Activated naive CD4-positive, alpha-beta T cell treated with anti-CD3 and anti-CD28 coated beads for 36 hours (primary cell): ENCODE results near the gene PTGDR2. TPM values are rescaled to one million over a fixed set of nuclear protein-coding genes. Genes with fewer than 3 reads are reported as not detected.

Experiments used
- CTCF ChIA-PET: fragments of 350-600 bp; sonication (Branson Sonifier 250); formaldehyde crosslinking; loops from one replicate; lab custom pipeline; 2021; ENCODE audit warnings: antibody characterized with exemption; lab: Charles Lee
- DNase-seq: peaks from one replicate; pipeline ENCODE4 v3.0.0-alpha.2; 2020
- H3K27ac Mint-ChIP-seq: one replicate; pipeline ENCODE4 v1.8.0; 2021; ENCODE audit warnings: mild to moderate bottlenecking, mixed read lengths
- H3K27me3 Mint-ChIP-seq: one replicate; pipeline ENCODE4 v1.8.0; 2021; ENCODE audit warnings: low read depth, mixed read lengths
- H3K36me3 Mint-ChIP-seq: one replicate; pipeline ENCODE4 v1.8.0; 2021; ENCODE audit warnings: low read depth, mixed read lengths
- H3K4me1 Mint-ChIP-seq: one replicate; pipeline ENCODE4 v1.8.0; 2021; ENCODE audit warnings: low read depth, mixed read lengths
- H3K4me3 Mint-ChIP-seq: one replicate; pipeline ENCODE4 v1.8.0; 2021; ENCODE audit warnings: mild to moderate bottlenecking, moderate library complexity, mixed read lengths
- H3K9me3 Mint-ChIP-seq: one replicate; pipeline ENCODE4 v1.8.0; 2021; ENCODE audit warnings: mixed read lengths
- intact Hi-C: fragments of 100-400 bp; cut with micrococcal nuclease; formaldehyde crosslinking; loops from one replicate; pipeline ENCODE4 v1.15.1; 2023
- total RNA-seq, 2 experiments: library from RNA; stranded (reverse); gene quantifications; one replicate each; pipeline ENCODE4 v1.2.3, GENCODE V29; 2021

PTGDR2 gene
- total RNA-seq, 2 experiments from 2014 or later = 0.14 to 0.17 TPM

DNA sequence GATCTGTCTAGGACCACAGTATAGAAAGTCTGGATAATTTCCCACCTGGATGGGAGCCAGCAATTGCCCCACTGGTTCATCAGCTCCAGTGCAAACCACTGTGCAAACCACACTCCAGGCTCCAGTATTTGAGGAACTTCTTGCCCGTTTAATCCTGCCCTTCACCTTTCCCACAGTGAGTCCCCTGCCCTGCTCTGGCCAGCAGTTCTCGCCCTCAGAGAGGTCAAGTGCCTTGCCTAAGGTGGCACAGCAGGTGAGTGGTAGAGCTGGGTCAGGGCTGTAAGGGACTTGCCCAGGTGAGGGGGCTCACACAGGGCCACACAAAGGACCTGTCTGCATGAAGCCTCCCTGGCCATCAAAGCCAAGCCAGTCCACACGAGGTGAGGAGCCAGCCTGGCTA is 46.5 kb downstream of the PTGDR2 start:
- Mint-ChIP-seq H3K4me1 (no peaks in the 10 kb centered on the region), H3K9me3 (no peaks in the 10 kb centered on the region), H3K36me3 (no peaks in the 10 kb centered on the region), H3K4me3 (no peak overlapping the region), H3K27ac (no peak overlapping the region), H3K27me3 (peaks cover 3% of the 10 kb centered on the region)
- DNase-seq = no peak
- CTCF ChIA-PET = no interaction called here
- intact Hi-C loops = no loop called here

DNA sequence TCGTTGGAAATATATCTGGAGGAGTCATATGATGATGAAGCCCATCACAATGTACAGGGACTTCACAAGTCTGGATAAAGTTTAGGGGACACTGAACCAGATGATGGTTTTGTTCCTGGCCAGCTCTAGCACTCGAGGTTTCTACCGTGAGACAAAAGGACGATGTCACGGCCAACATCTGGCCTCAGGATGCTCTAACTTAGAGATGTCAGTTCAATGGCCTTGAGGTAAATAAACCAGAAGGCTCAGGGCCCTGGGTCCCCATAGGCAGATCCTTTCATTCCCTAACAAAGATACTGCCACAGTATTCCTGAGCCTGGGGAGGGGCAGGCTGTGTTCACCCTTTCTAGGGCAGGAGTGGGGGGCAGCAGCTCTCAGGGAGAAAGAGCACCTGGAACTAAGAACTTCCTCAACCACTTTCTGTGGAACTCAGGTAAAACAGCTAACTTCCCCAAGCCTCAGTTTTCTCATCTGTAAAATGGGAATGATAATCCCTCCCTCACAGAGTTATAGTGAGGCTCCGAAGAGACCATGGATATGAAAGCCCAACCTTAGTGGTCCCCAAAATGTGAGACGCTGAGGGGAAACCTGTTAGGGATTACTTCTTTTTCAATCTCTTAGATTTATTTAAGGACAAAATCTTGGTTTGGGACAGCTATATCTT is 52.3 kb downstream of the PTGDR2 start:
- no peak overlapping the region for H3K27ac Mint-ChIP-seq
- no peaks in the 10 kb centered on the region for H3K4me1 Mint-ChIP-seq
- intact Hi-C loops = no loop called here
- CTCF ChIA-PET = interaction anchor here (0.6 kb wide), 1 partner anchor 834 kb away, joined by 4 read pairs; no protein-coding TSS in a partner anchor
- peaks cover 2% of the 10 kb centered on the region for H3K27me3 Mint-ChIP-seq
- no peak for DNase-seq
- no peak overlapping the region for H3K4me3 Mint-ChIP-seq
- no peaks in the 10 kb centered on the region for H3K9me3 Mint-ChIP-seq
- H3K36me3 Mint-ChIP-seq = no peaks in the 10 kb centered on the region

GRCh38 chr11:60801194-60801593 is 54.6 kb downstream of the PTGDR2 start:
- no peak for DNase-seq
- Mint-ChIP-seq H3K4me1 (no peaks in the 10 kb centered on the region), H3K36me3 (no peaks in the 10 kb centered on the region), H3K27ac (no peak overlapping the region), H3K9me3 (no peaks in the 10 kb centered on the region), H3K27me3 (peaks cover 2% of the 10 kb centered on the region), H3K4me3 (no peak overlapping the region)
- intact Hi-C loops = no loop called here
- CTCF ChIA-PET = interaction anchor here (1.0 kb wide), 1 partner anchor 30 kb away, joined by 4 read pairs; no protein-coding TSS in a partner anchor

Other genes with a start within 250 kb of the PTGDR2 start
- gene MS4A8, start 156.3 kb downstream of the PTGDR2 start, total RNA-seq = not detected
- not detected for gene MS4A18, start 131.2 kb downstream of the PTGDR2 start, total RNA-seq
- not detected for gene MS4A15, start 99.1 kb downstream of the PTGDR2 start, total RNA-seq
- gene MS4A10, start 70.6 kb downstream of the PTGDR2 start, total RNA-seq = not detected
- 10 to 100 TPM; 38.8 to 41.2 TPM for gene CCDC86, start 13.8 kb downstream of the PTGDR2 start, total RNA-seq
- gene ZP1, start 11.6 kb upstream of the PTGDR2 start, total RNA-seq = not detected
- 100 to 1,000 TPM; 108 to 119 TPM for gene PRPF19, start 50.6 kb upstream of the PTGDR2 start, total RNA-seq
- 100 to 1,000 TPM in 1 of 2 experiments, 10 to 100 TPM in 1; 94.0 to 103 TPM for gene TMEM109, start 58.2 kb upstream of the PTGDR2 start, total RNA-seq
- gene TMEM132A, start 68.5 kb upstream of the PTGDR2 start, total RNA-seq = 1 to 10 TPM; 1.2 to 2.3 TPM
- 1 to 10 TPM; 5.6 to 5.8 TPM for gene SLC15A3, start 96.2 kb upstream of the PTGDR2 start, total RNA-seq
- 100 to 1,000 TPM; 227 to 234 TPM for gene CD6, start 115.7 kb upstream of the PTGDR2 start, total RNA-seq
- 100 to 1,000 TPM; 228 to 232 TPM for gene CD5, start 246.5 kb upstream of the PTGDR2 start, total RNA-seq